ENCODE results near the gene USP31.

DNA sequence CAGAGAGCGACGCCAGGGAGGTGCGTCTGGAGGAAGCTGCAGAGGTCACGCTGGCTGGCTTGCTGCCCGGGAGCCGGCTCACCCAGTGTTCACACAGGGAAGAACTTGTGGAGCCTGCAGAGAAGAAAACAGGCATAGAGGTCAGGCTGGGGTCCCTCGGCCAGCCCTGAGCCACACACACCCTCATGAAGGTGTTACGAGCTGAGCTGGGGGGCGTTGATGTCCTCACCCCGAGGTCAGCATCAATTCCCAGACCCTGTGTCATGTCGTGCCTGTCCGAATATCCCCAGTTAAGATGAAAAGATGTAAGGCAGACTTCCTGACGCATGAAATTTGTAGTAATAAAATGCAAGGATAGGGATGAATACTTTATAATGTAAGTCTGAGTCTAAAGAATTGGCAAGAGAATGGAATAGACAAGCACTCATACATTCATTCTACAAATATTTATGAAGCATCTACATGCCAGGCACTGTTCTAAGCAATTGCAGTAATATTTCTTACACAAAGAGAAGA, 77.1 kb downstream of the USP31 start:
- TF ChIP-seq POLR2A (IDR thresholded peaks at IDR 0.05) (no peak), CTCF (IDR thresholded peaks at IDR 0.05) (no peak)
